HuH-7.5 (cell line): ENCODE results near the gene RAC2.

Source experiments
- DNase-seq: peaks from one replicate; pipeline ENCODE4 v3.0.0; 2011; ENCODE audit warnings: low spot score

RAC2 gene

GRCh38 chr22:37221424-37222333, 22.4 kb downstream of the RAC2 start:
- no peak for DNase-seq

GRCh38 chr22:37220543-37220981, 23.5 kb downstream of the RAC2 start:
- no peak for DNase-seq

GRCh38 chr22:37219533-37219932, 24.5 kb downstream of the RAC2 start:
- DNase-seq, result no peak

GRCh38 chr22:37218771-37219411, 25.2 kb downstream of the RAC2 start:
- no peak for DNase-seq

DNA sequence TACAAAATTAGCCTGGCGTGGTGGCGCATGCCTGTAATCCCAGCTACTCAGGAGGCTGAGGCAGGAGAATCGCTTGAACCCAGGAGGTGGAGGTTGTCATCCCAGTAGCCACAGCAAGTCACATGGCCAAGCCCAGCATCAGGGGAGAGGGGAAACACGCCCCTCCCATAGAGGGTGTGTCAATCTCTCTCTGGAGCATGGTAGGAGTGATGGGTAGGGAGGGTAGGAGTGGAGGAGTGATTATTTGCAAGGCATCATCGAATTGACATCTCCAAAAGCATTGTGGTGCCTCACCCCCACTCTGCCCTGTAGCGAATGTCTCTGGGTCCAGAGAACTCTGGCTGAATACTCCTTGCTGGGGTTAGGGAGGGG, 25.7 kb downstream of the RAC2 start:
- DNase-seq, result no peak

DNA sequence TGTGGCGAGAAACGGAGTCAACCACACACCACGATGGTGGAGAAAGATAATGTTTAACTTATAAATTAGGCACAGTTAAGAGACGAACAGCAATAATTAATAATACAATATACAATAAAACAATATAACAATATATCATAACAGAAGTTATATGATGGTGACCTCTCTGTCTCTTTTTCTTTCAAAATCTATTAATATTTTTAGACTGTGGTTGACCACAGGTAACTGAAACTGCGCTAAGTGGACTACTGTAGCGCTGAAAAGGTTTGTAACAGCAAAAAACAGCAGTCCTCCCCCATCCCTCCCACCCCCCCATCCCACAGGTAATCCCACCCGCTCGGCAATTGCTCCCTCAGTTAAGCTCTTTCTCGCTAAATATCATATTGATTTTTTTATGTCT, 28.2 kb downstream of the RAC2 start:
- no peak for DNase-seq

DNA sequence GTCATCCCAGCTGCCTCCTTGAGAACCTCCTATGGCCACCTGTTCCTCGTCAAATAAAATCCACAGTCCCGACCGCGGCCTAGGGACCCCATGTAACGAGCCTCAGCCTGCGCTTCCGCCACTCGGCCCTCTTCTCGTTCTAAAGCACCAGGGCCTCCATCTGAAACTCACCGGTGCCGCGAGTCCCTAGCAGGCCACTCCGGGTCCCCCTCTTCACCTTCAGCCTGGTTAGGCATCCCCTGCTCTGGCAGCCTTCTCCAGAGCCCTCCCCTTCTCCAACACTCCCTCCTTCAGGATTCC, 29.4 kb downstream of the RAC2 start:
- no peak for DNase-seq

- no peak for DNase-seq
Measured at GRCh38 chr22:37213941-37214730, 29.9 kb downstream of the RAC2 start.

- no peak for DNase-seq
Measured at GRCh38 chr22:37213218-37213855, 30.7 kb downstream of the RAC2 start.

DNA sequence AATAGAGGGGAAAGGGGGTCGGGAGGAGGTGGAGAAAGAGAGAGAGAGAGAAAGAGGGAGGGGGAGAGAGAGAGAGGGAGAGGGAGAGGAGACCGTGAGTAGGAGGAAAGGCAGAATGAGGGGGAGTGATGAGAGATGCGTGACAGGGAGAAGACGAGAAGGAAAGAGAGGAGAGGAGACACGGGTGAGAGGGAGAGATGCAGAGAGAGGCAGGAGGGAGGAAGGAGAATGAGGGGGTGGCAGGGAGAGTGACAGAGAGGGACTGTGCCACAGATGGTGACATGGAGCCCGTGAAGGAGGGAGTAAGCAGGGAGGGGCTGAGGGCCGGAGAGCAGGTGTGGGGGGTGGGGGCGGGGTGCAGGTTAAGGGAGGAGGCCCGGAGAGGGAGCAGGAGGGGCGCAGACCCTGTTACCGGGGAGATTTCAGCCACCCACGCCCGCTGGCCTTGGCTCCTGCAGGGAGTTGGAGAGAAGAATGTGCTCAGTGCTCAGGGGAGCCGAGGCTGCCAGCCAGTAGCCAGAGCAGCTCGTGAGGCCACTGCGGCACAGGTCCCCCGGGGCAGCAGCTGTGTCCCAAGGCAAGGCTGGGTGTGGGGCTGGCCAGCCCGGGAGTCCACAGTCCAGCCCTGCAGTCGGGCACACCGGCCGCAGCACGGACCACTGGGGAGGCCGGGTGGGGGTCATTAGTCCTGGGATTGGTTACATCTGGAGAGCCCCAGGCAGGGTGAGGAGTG, 31.7 kb downstream of the RAC2 start, which contains the start of gene SSTR3:
TSS of gene SSTR3 (minus strand) at position 304 of the 733 bp plus-strand sequence. CDS start 4,674 bp downstream, outside the sequence.
- no peak for DNase-seq

GRCh38 chr22:37211866-37212173, 32.2 kb downstream of the RAC2 start:
- no peak for DNase-seq

- DNase-seq, result no peak
Measured at GRCh38 chr22:37211075-37211865, 32.8 kb downstream of the RAC2 start.

DNA sequence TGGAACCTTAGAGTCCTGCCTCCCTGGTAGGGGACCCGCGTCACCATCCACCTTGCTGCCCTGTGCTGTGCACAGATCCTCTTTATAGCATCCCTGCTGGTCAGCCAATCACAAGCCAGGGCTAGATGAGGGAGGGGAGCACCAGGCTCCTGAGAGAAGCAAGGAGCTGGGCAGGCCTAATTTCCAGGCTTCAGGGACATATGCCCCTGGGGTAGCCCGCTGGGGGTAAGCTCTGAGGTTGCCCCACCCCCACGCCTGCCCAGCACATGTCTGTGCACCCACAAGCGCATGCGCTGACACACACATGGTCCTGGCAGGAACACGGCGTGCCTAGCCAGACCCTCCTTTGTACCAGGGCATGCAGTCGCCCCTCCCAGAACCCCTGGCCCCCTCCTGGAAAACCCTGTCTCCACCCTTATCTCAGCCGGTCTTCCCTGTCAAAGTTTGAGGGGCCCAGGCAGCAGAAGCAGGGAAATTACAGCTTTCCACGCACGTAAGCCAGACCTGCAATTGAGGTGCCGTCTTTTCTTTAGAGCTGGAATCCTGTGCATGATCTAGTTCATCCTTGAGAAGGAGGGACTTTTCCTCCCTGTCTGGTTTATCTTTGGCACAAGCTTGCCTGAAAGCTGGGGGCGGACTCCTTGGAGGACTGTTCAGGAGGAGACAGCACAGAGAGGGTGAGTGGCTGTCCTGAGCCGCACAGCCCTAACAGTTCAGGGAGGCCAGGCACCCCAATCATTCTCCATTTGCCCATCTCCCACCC, 33.8 kb downstream of the RAC2 start:
- no peak for DNase-seq

DNA sequence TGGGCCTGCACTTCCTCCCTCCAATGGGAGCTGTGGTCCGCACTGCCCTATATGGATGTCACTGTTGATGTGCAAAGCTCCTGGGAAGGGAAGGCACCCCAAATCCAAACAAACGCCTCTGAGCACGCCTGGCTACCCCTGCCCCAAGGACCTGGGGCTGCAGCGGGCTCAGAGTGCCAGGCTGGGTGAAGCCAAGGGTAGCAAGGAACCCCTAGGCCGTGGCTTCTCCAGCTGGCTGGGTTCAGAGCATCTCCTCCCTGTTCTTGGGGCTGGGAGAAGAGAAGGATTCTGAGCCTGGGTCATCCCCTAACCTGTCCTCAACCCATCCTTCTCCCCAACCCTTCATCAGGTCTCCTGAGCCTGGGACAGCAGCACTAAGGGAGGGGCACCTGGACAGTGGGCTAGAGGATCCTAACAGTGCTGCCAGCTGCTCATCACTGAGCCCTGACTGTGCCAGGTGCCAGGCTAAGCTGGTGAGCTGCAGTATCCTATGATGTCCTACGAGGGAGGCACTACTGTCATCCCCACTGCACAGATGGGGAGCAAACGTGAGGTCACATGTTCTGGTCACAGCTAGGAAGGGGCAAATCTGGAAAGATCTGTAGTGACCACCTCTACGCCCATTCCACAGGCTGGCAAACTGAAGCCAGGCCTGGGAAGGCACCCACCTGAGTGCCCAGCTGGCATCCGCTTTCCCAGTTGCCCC, 34.8 kb downstream of the RAC2 start:
- no peak for DNase-seq

DNA sequence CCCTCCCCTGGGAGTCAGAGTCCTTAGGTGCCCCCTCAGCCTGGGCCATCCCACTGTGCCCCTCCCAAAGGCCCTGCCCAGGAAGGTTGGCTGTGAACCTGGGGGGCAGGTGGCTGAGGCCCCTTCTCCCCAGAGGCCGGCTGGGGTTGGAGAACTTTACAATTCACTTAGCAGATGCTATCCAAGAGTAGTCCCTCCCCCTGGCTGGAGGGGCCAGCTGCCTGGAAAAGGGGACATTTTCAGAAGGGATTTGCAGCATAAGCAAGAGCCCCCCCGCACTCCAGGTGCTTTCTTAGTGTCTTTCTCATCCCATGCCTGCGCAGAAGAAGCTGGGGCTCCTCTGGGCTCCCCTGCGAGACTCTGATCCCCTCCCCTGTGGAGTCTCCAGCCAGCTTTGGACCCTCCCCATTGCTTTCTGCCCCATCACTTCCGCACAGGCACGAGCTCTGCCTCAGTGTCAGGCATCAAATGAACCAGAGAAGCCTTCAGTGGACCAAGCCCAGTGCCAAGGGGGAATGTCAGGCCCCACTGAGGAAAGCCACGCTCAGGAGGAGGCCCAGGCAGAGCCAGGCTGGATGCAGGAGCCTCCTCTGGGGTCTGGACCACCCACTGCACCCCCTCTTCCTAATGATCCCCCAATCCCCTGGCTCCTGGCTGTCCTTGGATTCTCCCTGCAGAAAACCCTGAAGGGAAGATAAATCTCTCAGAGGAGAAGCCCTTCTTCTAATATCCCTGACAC, 35.5 kb downstream of the RAC2 start:
- DNase-seq, result no peak

DNA sequence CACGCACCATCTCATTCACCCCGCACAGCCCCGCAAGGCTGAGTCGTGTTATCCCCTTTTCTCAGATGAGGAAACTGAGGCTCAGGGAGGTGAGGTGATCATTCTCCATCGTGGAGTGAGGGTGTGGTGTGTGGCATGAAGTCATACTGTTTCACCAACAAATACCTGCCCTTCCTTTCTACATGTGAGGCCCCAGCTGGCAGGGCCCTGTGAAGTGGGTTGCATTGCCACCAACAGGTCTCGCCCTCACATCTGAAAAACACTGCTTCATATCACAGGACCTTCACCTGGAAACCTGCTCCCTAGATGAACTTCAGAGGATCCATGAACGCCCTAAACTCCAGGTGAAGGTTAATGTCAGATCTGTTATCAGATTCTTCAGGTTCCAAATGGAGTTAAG, 36.1 kb downstream of the RAC2 start:
- no peak for DNase-seq

DNA sequence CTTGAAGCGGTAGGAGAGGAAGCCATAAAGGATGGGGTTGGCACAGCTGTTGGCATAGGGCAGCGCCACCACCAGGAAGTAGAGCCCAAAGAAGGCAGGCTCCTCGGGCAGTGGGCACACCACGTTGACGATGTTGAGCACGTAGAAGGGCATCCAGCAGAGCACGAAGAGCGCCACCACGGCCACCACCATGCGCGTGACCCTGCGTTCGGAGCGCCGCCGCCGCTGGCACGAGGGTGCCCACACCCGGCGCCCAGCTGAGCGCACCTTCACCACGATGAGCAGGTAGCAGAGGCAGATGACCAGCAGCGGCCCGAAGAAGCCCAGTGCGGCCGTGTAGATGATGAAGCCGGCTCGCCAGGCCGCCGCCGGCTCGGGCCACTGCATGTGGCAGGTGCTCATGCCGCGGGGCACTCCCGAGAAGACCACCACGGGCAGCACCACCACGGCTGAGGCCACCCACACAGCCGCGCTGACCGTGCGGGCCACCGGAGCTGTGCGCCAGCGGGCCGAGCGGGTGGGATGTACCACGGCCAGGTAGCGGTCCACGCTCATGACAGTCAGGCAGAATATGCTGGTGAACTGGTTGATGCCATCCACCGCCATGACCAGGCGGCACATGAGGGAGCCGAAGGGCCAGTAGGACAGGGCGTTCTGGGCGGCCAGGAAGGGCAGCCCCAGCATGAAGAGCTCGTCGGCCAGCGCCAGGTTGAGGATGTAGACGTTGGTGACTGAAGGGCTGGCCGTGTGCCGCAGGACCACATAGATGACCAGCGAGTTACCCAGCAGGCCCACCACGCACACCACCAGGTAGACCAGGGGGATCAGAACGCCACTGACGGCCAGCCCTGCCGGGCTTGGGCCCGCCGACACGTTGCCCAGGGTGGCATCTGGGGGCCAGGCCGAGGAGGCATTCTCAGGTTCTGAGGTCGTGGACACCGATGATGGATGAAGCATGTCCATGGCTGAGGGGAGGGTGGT, 36.9 kb downstream of the RAC2 start:
- DNase-seq, result no peak
